Measurements from ENCODE around the gene FCRLA.

GRCh38 chr1:161731241-161731640 is 24.2 kb downstream of the FCRLA start:
- TF ChIP-seq CTCF (conservative IDR thresholded peaks at IDR 0.05) (no peak), EZH2 (IDR thresholded peaks at IDR 0.05; ENCODE audit: low read depth) (no peak)

All from PC-9 (cell line).